MCF 10A (cell line): Measurements from ENCODE around the gene KNDC1. TPM values are rescaled to one million over a fixed set of nuclear protein-coding genes. Genes with fewer than 3 reads are reported as not detected.

Experiments
- BruUV-seq: library from RNA; stranded (reverse); fragments of 400-500 nt; replicated peaks from 2 replicates; lab custom pipeline; 2021; lab: Mats Ljungman, UMichigan
- CTCF ChIA-PET: fragments of 300-600 bp; sonication (Branson Sonifier 250); formaldehyde crosslinking; extraction: SDS; loops from one replicate; lab custom pipeline; 2021; ENCODE audit warnings: antibody characterized with exemption, inconsistent platforms; lab: Yijun Ruan, JAX
- POLR2A ChIA-PET: fragments of 300-600, 350-650 bp; sonication (Branson Sonifier 250); formaldehyde crosslinking; extraction: SDS; loops from one replicate; lab custom pipeline; 2020; ENCODE audit warnings: antibody characterized with exemption, inconsistent platforms; lab: Yijun Ruan, JAX
- DNase-seq: peaks from one replicate; pipeline ENCODE4 v3.0.0-alpha.2; 2018; ENCODE audit not compliant: unreplicated experiment
- H3K27ac Mint-ChIP-seq: one replicate; pipeline ENCODE4 v1.8.0; 2022; ENCODE audit warnings: mild to moderate bottlenecking, low read depth, mixed read lengths; ENCODE audit not compliant: unreplicated experiment
- H3K27me3 Mint-ChIP-seq: one replicate; pipeline ENCODE4 v1.8.0; 2022; ENCODE audit warnings: mixed read lengths; ENCODE audit not compliant: insufficient read depth, unreplicated experiment
- H3K36me3 Mint-ChIP-seq: one replicate; pipeline ENCODE4 v1.8.0; 2022; ENCODE audit warnings: mild to moderate bottlenecking, moderate library complexity, mixed read lengths; ENCODE audit not compliant: insufficient read depth, unreplicated experiment
- H3K4me1 Mint-ChIP-seq: one replicate; pipeline ENCODE4 v1.8.0; 2022; ENCODE audit warnings: mixed read lengths; ENCODE audit not compliant: insufficient read depth, unreplicated experiment
- H3K4me3 Mint-ChIP-seq: one replicate; pipeline ENCODE4 v1.8.0; 2022; ENCODE audit warnings: mild to moderate bottlenecking, moderate library complexity, mixed read lengths; ENCODE audit not compliant: unreplicated experiment
- H3K9me3 Mint-ChIP-seq: one replicate; pipeline ENCODE4 v1.8.0; 2022; ENCODE audit warnings: mixed read lengths; ENCODE audit not compliant: unreplicated experiment
- intact Hi-C: fragments of 100-400 bp; cut with micrococcal nuclease; formaldehyde crosslinking; loops from 2 replicates; pipeline ENCODE4 v1.14.1; 2022
- total RNA-seq: library from RNA; stranded (reverse); gene quantifications from 2 replicates; pipeline ENCODE4 v1.2.3, GENCODE V29; 2022
- TF ChIP-seq, protein P1 (sequence below): fragments of 200-600 bp; IDR thresholded peaks from one replicate; pipeline ENCODE4 v1.8.0; 2022; ENCODE audit warnings: antibody characterized with exemption, mild to moderate bottlenecking; ENCODE audit not compliant: unreplicated experiment

The KNDC1 gene
- total RNA-seq, 1 experiment from 2014 or later, result 2.1 TPM

- Mint-ChIP-seq H3K9me3 (peaks cover 16% of the 10 kb centered on the region), H3K36me3 (no peaks in the 10 kb centered on the region), H3K4me1 (no peaks in the 10 kb centered on the region), H3K27ac (no peak overlapping the region), H3K27me3 (no peaks in the 10 kb centered on the region), H3K4me3 (no peak overlapping the region)
- DNase-seq, result no peak
- ChIA-PET POLR2A (no interaction called here), CTCF (no interaction called here)
- no TSS peak for BruUV-seq
- intact Hi-C loops, result no loop called here
- TF ChIP-seq, protein P1, sequence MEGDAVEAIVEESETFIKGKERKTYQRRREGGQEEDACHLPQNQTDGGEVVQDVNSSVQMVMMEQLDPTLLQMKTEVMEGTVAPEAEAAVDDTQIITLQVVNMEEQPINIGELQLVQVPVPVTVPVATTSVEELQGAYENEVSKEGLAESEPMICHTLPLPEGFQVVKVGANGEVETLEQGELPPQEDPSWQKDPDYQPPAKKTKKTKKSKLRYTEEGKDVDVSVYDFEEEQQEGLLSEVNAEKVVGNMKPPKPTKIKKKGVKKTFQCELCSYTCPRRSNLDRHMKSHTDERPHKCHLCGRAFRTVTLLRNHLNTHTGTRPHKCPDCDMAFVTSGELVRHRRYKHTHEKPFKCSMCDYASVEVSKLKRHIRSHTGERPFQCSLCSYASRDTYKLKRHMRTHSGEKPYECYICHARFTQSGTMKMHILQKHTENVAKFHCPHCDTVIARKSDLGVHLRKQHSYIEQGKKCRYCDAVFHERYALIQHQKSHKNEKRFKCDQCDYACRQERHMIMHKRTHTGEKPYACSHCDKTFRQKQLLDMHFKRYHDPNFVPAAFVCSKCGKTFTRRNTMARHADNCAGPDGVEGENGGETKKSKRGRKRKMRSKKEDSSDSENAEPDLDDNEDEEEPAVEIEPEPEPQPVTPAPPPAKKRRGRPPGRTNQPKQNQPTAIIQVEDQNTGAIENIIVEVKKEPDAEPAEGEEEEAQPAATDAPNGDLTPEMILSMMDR, result no peak
Observed at GRCh38 chr10:133115453-133115842, 44.6 kb upstream of the KNDC1 start.

- no peaks in the 10 kb centered on the region for H3K27me3 Mint-ChIP-seq
- H3K9me3 Mint-ChIP-seq, result peaks cover 16% of the 10 kb centered on the region
- BruUV-seq, result no TSS peak
- intact Hi-C loops, result no loop called here
- POLR2A ChIA-PET, result no interaction called here
- no peak overlapping the region for H3K27ac Mint-ChIP-seq
- H3K4me1 Mint-ChIP-seq, result no peaks in the 10 kb centered on the region
- H3K4me3 Mint-ChIP-seq, result no peak overlapping the region
- CTCF ChIA-PET, result no interaction called here
- no peak for DNase-seq
- no peaks in the 10 kb centered on the region for H3K36me3 Mint-ChIP-seq
- TF ChIP-seq, protein P1, result no peak
Observed at GRCh38 chr10:133115976-133116375, 44.0 kb upstream of the KNDC1 start.

- no peak for DNase-seq
- no peak overlapping the region for H3K4me3 Mint-ChIP-seq
- ChIA-PET POLR2A (no interaction called here), CTCF (no interaction called here)
- no peak overlapping the region for H3K27ac Mint-ChIP-seq
- H3K36me3 Mint-ChIP-seq, result no peaks in the 10 kb centered on the region
- no peaks in the 10 kb centered on the region for H3K4me1 Mint-ChIP-seq
- TF ChIP-seq, protein P1, result no peak
- intact Hi-C loops, result no loop called here
- H3K27me3 Mint-ChIP-seq, result no peaks in the 10 kb centered on the region
- peaks cover 16% of the 10 kb centered on the region for H3K9me3 Mint-ChIP-seq
- no TSS peak for BruUV-seq
Observed at GRCh38 chr10:133116455-133116854, 43.6 kb upstream of the KNDC1 start.

DNA sequence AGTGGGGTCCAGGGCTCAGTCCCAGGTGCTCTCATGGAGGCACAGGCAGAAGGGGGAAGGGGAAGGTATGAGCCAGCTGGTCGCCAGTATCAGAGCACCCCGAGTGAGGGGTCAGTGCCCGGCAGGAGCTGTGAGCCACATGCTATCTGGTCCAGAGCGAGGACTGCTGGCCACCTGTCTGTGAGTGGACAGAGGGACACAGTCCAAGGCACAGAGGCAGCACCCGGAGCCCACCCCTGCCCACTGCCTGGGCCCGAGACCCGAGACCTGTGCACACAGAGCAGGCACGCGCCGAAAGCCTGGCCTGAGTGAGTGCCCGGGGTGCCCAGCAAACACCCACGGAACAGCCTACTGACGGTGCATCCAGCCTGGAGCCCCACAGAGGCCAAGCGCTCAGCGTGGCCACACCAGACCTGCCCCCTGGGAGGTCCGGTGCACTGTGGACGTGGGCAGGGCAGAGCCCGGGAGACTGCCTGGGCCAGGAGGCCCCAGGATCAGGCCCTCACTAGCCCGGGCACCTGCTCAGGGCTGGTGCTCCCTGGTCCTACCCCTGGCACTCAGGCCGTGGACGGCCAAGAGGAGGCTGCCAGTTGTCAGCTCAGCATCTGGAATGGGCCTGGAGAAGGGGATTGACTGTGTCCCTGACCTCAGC lies 42.9 kb upstream of the KNDC1 start:
- intact Hi-C loops, result no loop called here
- Mint-ChIP-seq H3K4me3 (no peak overlapping the region), H3K27ac (no peak overlapping the region), H3K27me3 (no peaks in the 10 kb centered on the region), H3K4me1 (no peaks in the 10 kb centered on the region), H3K36me3 (no peaks in the 10 kb centered on the region), H3K9me3 (peaks cover 16% of the 10 kb centered on the region)
- ChIA-PET POLR2A (no interaction called here), CTCF (interaction anchor here (0.5 to 0.6 kb wide), 2 partner anchors 26 to 272 kb away, joined by 3 read pairs; no protein-coding TSS in a partner anchor)
- no peak for DNase-seq
- TF ChIP-seq, protein P1, result no peak
- no TSS peak for BruUV-seq
